Colonic mucosa (tissue), 4 donors: Measurements from ENCODE around the gene KDM4B. TPM values are rescaled to one million over a fixed set of nuclear protein-coding genes. Genes with fewer than 3 reads are reported as not detected.

Experiments
- DNase-seq: peaks from one replicate; pipeline ENCODE4 v3.0.0-alpha.2; 2020
- H3K27ac ChIP-seq: fragments of 200-600 bp; one replicate; pipeline ENCODE4 v1.8.0; 2021
- H3K27me3 ChIP-seq: fragments of 200-600 bp; one replicate; pipeline ENCODE4 v1.8.0; 2021
- H3K36me3 ChIP-seq: fragments of 200-600 bp; one replicate; pipeline ENCODE4 v1.8.0; 2021
- H3K4me1 ChIP-seq: fragments of 200-600 bp; one replicate; pipeline ENCODE4 v1.8.0; 2021; ENCODE audit warnings: mild to moderate bottlenecking
- H3K4me3 ChIP-seq: fragments of 200-600 bp; one replicate; pipeline ENCODE4 v1.8.0; 2021
- H3K9ac ChIP-seq, 2 donors: one replicate each; pipeline ENCODE4 v1.7.0; 2013; ENCODE audit warnings: control low read depth in 2 of 2, low read depth in 2 of 2, low read length in 2 of 2
- H3K9me3 ChIP-seq: fragments of 200-600 bp; one replicate; pipeline ENCODE4 v1.8.0; 2021
- intact Hi-C: fragments of 100-400 bp; cut with DNase I; formaldehyde crosslinking; loops from one replicate; pipeline ENCODE4 v1.14.1; 2022
- total RNA-seq, 2 donors: library from RNA; stranded (reverse); fragmentation: NEBNext Ultra II Directional in 1 of 2; extraction: Animal tissue kit (Norgen Biotek cat#: 25700) in 1 of 2; gene quantifications; one replicate each; pipeline ENCODE4 v1.2.1, GENCODE V29; 2021
- TF ChIP-seq, protein P1 (sequence below): fragments of 200-600 bp; IDR thresholded peaks from one replicate; pipeline ENCODE4 v1.8.0; 2022; ENCODE audit warnings: antibody characterized with exemption, mild to moderate bottlenecking
- donor health status: healthy.
- donor health status: DM: no; HTN: no; CAD: no.
- donor health status: DM: no; HTN: no; CAD: no.

Gene KDM4B
- total RNA-seq, 2 donors from 2014 or later: 35.2 to 52.9 TPM

- no peaks in the 10 kb centered on the region for H3K36me3 ChIP-seq
- H3K4me1 ChIP-seq: no peaks in the 10 kb centered on the region
- no peak overlapping the region for H3K9ac ChIP-seq
- no peaks in the 10 kb centered on the region for H3K27me3 ChIP-seq
- no peak overlapping the region for H3K27ac ChIP-seq
- H3K9me3 ChIP-seq: no peaks in the 10 kb centered on the region
- H3K4me3 ChIP-seq: no peak overlapping the region
- TF ChIP-seq, protein P1, sequence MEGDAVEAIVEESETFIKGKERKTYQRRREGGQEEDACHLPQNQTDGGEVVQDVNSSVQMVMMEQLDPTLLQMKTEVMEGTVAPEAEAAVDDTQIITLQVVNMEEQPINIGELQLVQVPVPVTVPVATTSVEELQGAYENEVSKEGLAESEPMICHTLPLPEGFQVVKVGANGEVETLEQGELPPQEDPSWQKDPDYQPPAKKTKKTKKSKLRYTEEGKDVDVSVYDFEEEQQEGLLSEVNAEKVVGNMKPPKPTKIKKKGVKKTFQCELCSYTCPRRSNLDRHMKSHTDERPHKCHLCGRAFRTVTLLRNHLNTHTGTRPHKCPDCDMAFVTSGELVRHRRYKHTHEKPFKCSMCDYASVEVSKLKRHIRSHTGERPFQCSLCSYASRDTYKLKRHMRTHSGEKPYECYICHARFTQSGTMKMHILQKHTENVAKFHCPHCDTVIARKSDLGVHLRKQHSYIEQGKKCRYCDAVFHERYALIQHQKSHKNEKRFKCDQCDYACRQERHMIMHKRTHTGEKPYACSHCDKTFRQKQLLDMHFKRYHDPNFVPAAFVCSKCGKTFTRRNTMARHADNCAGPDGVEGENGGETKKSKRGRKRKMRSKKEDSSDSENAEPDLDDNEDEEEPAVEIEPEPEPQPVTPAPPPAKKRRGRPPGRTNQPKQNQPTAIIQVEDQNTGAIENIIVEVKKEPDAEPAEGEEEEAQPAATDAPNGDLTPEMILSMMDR: no peak
- intact Hi-C loops: loop anchor here (10.0 kb wide), 1 partner anchor 99 kb away; no protein-coding TSS in a partner anchor
- no peak for DNase-seq
These were observed 184.8 kb downstream of the KDM4B start for GRCh38 chr19:5153601-5154128.

DNA sequence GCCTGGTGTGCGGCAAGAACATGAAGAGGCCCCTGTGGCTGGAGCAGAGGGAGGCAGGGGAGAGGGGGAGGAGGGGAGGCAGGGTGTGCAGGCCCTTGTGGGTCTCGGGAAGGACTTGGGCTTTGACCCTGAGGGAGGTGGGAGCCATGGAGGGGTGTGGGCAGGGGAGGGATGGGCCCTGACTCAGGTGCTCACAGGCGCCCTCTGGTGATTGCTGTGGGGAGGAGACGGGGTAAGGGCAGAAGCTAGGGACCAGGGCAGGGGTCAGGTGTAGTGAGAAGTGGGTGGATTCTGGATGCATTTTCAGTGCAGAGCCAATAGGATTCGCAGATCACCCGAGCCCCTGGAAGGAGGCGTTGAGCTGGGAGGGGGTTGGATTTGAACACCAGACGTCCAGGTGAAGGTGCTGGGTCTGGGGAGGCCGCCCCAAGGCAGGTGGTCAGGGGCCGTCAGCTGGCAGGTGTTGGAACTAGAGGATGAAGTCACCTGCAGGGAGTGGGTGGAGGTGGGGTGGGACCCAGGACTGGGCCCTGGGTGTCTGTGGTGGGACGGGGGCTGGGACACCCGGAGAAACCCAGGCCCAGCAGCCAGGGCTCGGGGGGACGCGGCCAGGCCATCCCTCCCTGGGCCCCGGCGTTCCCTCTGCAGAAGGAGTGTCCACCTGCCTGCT lies 185.4 kb downstream of the KDM4B start:
- Histone ChIP-seq H3K9ac (no peak overlapping the region), H3K36me3 (no peaks in the 10 kb centered on the region), H3K4me1 (no peaks in the 10 kb centered on the region), H3K4me3 (no peak overlapping the region), H3K9me3 (no peaks in the 10 kb centered on the region), H3K27ac (no peak overlapping the region), H3K27me3 (no peaks in the 10 kb centered on the region)
- peak; percentile 49 for DNase-seq
- intact Hi-C loops: loop anchor here (10.0 kb wide), 1 partner anchor 99 kb away; no protein-coding TSS in a partner anchor
- TF ChIP-seq, protein P1: peak; percentile 22

DNA sequence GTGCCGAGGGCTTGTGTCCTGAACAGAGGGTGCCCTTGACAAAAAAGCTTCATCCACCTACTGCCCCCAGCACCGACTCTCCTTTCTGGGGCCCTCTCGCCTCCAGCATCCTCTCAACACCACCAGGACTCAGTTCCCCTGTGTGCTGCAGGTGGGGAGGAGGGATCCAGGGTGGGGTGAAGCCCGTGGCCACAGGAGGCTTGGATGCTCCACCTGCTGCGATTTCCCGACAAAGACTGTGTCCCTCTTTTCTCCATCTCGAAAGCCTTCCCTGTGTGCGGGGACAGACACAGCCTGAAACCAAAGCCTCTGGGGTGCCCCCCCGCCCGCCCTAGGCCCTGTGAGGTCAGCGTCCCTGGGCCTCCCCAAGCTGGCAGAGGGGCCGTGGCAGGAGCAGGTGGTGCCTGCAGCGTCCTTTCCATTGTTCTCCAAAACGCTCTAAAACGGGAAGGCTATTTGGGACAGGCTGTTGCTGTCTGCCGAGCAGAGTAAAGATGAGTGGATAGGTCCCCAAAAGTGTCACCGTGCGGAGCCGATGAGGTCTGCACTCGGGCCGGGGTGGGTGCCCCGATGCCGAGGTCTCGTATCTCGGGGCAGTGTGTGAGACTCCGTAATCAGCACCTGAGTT lies 186.0 kb downstream of the KDM4B start:
- Histone ChIP-seq H3K27me3 (no peaks in the 10 kb centered on the region), H3K9me3 (no peaks in the 10 kb centered on the region), H3K9ac (no peak overlapping the region), H3K4me3 (no peak overlapping the region), H3K4me1 (no peaks in the 10 kb centered on the region), H3K27ac (no peak overlapping the region), H3K36me3 (no peaks in the 10 kb centered on the region)
- DNase-seq: no peak
- intact Hi-C loops: loop anchor here (10.0 kb wide), 1 partner anchor 100 kb away; no protein-coding TSS in a partner anchor
- TF ChIP-seq, protein P1: no peak

DNA sequence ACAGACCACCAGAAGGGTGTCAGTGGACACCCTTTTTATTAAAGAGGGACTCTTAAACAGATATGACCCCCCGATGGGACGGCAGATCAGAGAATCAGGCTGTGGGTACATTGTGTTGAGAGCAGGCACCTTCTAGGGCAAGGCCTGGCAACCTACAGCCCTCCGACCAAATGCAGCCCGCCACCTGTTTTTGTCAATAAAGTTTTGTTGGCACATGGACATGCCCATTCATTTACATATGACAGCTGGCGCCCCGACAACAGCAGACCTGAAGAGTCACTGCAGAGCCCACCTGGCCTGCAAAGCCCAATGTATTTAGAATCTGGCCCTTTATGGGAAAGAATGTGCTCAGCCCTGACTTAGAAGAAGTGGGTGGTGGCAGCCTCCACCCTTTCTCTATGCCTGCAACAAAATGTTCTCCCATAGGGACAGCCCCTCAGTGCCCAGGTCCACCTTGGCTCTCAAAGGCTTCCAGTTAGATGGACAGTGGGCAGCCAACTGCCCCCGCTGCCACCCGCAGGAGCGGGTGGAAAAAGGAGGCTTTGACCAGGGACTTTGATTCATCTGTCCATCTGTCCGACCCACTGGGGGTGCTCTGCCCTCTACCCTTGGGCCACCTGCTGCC lies 186.8 kb downstream of the KDM4B start:
- H3K9ac ChIP-seq: no peak overlapping the region
- TF ChIP-seq, protein P1: no peak
- intact Hi-C loops: loop anchor here (10.0 kb wide), 1 partner anchor 101 kb away; no protein-coding TSS in a partner anchor
- no peaks in the 10 kb centered on the region for H3K36me3 ChIP-seq
- no peaks in the 10 kb centered on the region for H3K9me3 ChIP-seq
- H3K27me3 ChIP-seq: no peaks in the 10 kb centered on the region
- no peak overlapping the region for H3K27ac ChIP-seq
- no peak for DNase-seq
- no peaks in the 10 kb centered on the region for H3K4me1 ChIP-seq
- no peak overlapping the region for H3K4me3 ChIP-seq

- no peak overlapping the region for H3K4me3 ChIP-seq
- TF ChIP-seq, protein P1: no peak
- no peaks in the 10 kb centered on the region for H3K27me3 ChIP-seq
- no peak overlapping the region for H3K27ac ChIP-seq
- no peaks in the 10 kb centered on the region for H3K9me3 ChIP-seq
- H3K36me3 ChIP-seq: no peaks in the 10 kb centered on the region
- no peak for DNase-seq
- intact Hi-C loops: loop anchor here (10.0 kb wide), 1 partner anchor 102 kb away; no protein-coding TSS in a partner anchor
- no peaks in the 10 kb centered on the region for H3K4me1 ChIP-seq
- H3K9ac ChIP-seq: no peak overlapping the region
These were observed 187.5 kb downstream of the KDM4B start for GRCh38 chr19:5156231-5156986.
